ENCODE results near the gene MMP19.
"Not testable (repeated sequence)": the region's sequence is repeated elsewhere in the genome, so short reads cannot be mapped to it uniquely, and the experiment has no call there.

Gene MMP19

GRCh38 chr12:55842681-55843429 lies at the start of gene MMP19:
Gene MMP19, minus strand, starts transcription at chr12:55842936. Its CDS starts 106 bp downstream, at chr12:55842830.
- DNase-seq = no peak

- DNase-seq = no peak
These were observed 48.6 kb upstream of the MMP19 start for GRCh38 chr12:55891310-55891709.

- DNase-seq = no peak
These were observed 42.4 kb upstream of the MMP19 start for GRCh38 chr12:55885113-55885512.

GRCh38 chr12:55877824-55878223 lies 35.1 kb upstream of the MMP19 start:
- no peak for DNase-seq

GRCh38 chr12:55875704-55876467 lies 33.1 kb upstream of the MMP19 start:
- DNase-seq = no peak

- DNase-seq = no peak
These were observed 31.7 kb upstream of the MMP19 start for GRCh38 chr12:55874443-55874842.

GRCh38 chr12:55866454-55867004 lies 23.8 kb upstream of the MMP19 start:
- not testable (repeated sequence) for DNase-seq

- no peak for DNase-seq
These were observed 22.6 kb upstream of the MMP19 start for GRCh38 chr12:55865327-55865726.

GRCh38 chr12:55862931-55863330 lies 20.2 kb upstream of the MMP19 start:
- not testable (repeated sequence) for DNase-seq

GRCh38 chr12:55862286-55862685 lies 19.6 kb upstream of the MMP19 start:
- no peak for DNase-seq

- no peak for DNase-seq
These were observed 19.1 kb upstream of the MMP19 start for GRCh38 chr12:55861871-55862270.

GRCh38 chr12:55861396-55861795 lies 18.7 kb upstream of the MMP19 start:
- DNase-seq = no peak

- no peak for DNase-seq
These were observed 10.0 kb upstream of the MMP19 start for GRCh38 chr12:55852740-55853139.

GRCh38 chr12:55850893-55851292 lies 8.2 kb upstream of the MMP19 start:
- DNase-seq = no peak

- no peak for DNase-seq
These were observed 7.7 kb upstream of the MMP19 start for GRCh38 chr12:55850401-55850800.

GRCh38 chr12:55849616-55850343 lies 7.0 kb upstream of the MMP19 start:
- no peak for DNase-seq

GRCh38 chr12:55847603-55848291 lies 5.0 kb upstream of the MMP19 start:
- no peak for DNase-seq

GRCh38 chr12:55847033-55847432 lies 4.3 kb upstream of the MMP19 start:
- no peak for DNase-seq

GRCh38 chr12:55845785-55846496 lies 3.2 kb upstream of the MMP19 start:
- DNase-seq = no peak

GRCh38 chr12:55845361-55845760 lies 2.6 kb upstream of the MMP19 start:
- no peak for DNase-seq

GRCh38 chr12:55844961-55845360 lies 2.2 kb upstream of the MMP19 start:
- no peak for DNase-seq

- no peak for DNase-seq
These were observed 695 bp upstream of the MMP19 start for GRCh38 chr12:55843431-55843830.

All from NCI-H748 treated with DMSO at 0.1 percent for 48 hours (cell line).